AG10803 (cell line): ENCODE measurements around the gene NRK.
"Not testable (repeated sequence)": the region's sequence is repeated elsewhere in the genome, so short reads cannot be mapped to it uniquely, and the experiment has no call there.

Experiments used
- DNase-seq: peaks from one replicate; pipeline ENCODE4 v3.0.0; 2010; ENCODE audit warnings: low read depth
- H3K4me3 ChIP-seq: 2 replicates; pipeline ENCODE4 v1.5.1; 2011; ENCODE audit warnings: mild to moderate bottlenecking, low read length, control low read depth
- TF ChIP-seq, protein P1 (sequence below): conservative IDR thresholded peaks from 2 replicates; pipeline ENCODE4 v1.5.1; 2011; ENCODE audit warnings: mild to moderate bottlenecking, low read length, control low read depth, inconsistent platforms

Gene NRK

DNA sequence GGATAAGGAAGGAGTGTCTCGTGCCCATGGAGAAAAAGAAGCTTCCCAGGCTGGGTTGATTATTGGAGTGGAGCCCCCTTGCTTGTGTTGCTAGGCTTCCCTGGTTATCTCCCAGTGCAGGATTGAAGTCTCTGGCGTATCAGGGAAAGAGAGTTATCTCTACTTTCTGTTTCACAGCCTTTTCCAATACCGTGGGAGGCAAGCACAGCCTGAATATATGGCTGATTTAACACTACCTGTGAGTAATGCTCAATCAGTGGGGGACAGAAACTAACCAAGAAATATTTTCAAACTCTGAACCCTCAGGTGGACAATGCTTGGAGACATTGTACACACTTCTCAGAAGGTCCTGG, 151.0 kb downstream of the NRK start:
- no peak overlapping the region for H3K4me3 ChIP-seq
- DNase-seq = no peak
- TF ChIP-seq, protein P1, sequence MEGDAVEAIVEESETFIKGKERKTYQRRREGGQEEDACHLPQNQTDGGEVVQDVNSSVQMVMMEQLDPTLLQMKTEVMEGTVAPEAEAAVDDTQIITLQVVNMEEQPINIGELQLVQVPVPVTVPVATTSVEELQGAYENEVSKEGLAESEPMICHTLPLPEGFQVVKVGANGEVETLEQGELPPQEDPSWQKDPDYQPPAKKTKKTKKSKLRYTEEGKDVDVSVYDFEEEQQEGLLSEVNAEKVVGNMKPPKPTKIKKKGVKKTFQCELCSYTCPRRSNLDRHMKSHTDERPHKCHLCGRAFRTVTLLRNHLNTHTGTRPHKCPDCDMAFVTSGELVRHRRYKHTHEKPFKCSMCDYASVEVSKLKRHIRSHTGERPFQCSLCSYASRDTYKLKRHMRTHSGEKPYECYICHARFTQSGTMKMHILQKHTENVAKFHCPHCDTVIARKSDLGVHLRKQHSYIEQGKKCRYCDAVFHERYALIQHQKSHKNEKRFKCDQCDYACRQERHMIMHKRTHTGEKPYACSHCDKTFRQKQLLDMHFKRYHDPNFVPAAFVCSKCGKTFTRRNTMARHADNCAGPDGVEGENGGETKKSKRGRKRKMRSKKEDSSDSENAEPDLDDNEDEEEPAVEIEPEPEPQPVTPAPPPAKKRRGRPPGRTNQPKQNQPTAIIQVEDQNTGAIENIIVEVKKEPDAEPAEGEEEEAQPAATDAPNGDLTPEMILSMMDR = no peak

DNA sequence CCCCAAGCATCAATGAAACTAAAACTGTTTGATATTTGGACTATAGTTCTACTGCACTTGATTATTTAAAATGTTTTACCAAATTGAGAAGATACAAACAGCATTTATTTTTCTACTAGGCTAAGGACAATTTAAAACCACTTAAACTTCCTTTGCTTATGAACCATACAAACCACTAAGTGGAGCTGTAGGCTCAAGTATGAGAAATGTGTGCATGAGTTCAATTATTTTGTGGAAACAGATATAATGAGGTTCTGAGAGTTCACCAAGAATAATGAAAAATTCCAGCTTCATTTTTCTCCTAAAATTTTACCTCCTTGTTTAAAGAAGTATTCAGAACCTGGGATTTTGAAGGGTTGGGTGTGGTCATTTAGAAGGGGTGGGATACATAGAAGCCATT, 153.0 kb downstream of the NRK start:
- H3K4me3 ChIP-seq = no peak overlapping the region
- DNase-seq = no peak
- TF ChIP-seq, protein P1 = no peak

DNA sequence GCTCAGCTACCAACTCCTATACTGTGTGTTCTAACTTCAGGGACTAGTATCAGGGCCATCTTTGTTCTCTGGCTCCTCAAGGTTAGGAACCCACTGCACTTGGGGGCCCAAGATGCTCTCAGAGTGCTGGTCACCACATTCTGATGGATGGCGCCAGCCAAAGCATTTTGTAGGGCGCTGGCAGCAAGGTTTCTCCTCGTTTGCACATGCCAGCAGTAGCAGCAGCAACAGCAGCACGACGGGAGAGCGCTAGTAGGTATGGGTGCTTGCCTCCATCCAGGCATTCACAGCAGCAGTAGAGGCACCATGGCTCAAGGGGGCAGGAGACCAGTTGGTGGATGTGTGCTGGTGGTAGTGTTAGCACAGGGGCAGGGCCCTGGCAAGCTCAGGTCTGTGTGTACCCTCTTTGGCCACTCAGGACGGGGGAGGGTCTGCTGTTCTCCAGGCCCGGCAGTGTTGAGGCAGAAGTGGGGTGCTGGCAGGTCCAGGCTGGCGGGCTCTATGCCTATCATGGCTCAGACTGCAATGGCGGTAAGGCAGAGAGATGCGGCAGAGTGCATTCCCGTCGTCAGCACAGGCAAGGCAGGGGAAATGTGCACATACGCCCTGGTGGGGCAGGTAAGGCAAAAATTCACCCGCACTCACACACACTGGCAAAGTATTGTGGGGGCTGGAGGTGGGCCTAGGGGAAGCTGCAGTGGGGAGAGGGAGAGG, 159.6 kb downstream of the NRK start:
- TF ChIP-seq, protein P1 = no peak
- no peak for DNase-seq
- H3K4me3 ChIP-seq = no peak overlapping the region

DNA sequence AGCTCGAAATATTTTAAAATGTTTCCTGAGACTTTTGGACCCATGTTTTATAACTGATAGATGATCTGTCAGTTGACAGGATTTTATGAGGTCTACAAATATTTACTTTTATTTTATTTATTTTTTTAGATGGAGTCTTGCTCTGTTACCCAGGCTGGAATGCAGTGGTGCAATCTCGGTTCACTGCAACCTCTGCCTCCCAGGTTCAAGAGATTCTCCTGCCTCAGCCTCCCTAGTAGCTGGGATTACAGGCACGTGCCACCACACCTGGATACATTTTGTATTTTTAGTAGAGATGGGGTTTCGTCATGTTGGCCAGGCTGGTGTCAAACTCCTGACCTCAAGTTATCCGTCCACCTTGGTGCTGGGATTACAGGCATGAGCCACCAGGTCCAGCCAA, 166.1 kb downstream of the NRK start:
- H3K4me3 ChIP-seq, DNase-seq: not testable (repeated sequence)

DNA sequence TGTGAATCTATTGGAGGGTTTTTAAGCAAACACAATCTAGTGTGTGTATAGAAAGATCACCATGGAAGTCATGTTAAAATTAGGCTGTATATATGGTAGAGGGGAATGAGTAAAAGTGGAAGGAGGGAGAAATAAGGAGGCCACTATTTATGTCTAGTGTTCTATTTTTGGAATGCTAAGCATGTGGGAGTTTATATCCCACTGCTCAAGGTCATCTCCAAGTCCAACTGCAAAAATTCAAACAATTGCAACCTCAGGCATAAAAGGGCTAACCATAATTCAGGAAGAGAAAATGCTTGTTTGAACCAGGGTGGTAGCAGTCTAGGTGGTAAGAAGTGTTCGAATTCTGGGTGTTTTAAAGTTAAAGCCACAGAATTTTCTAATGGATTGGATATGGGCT, 177.0 kb downstream of the NRK start:
- TF ChIP-seq, protein P1 = no peak

DNA sequence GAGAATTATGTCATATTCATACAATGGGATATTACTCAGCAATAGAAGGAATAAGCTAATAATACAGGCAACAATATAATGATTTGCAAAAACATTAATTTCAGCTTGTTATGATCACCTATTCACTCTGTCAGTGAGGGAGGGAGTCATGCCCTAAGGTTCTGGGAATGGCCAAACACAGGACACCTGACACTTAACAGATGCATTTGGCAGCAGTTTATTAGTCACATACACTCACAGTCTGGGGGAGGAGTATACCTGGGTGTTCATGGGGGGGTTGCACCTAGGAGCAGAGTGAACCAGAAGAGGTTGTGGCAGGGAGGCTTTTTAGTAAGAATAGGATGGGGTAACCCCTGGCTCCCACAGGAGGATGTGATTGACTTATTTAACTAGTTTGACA, 177.9 kb downstream of the NRK start:
- TF ChIP-seq, protein P1 = no peak
- no peak for DNase-seq
- no peak overlapping the region for H3K4me3 ChIP-seq

More for the DNA sequence above, 177.0 kb downstream of the NRK start:
- H3K4me3 ChIP-seq = no peak overlapping the region
- no peak for DNase-seq

DNA sequence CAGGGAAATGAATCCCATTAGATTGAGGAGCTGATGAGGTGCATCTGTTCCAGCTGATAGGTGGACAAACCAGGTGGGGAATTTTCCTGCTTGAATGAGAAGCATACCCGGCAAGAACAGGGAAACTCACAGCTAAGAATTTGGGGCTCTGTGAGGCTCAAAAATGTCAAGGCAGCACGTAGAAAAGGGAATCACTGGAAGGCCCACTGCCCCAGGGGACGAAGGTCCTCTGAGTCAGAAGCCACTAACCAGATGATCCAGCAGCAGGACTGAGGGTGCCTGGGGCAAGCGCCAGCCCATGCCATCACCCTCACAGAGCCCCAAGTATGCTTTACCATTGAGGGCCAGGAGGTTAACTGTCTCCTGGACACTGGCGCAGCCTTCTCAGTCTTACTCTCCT, 178.3 kb downstream of the NRK start:
- H3K4me3 ChIP-seq, DNase-seq: not testable (repeated sequence)

DNA sequence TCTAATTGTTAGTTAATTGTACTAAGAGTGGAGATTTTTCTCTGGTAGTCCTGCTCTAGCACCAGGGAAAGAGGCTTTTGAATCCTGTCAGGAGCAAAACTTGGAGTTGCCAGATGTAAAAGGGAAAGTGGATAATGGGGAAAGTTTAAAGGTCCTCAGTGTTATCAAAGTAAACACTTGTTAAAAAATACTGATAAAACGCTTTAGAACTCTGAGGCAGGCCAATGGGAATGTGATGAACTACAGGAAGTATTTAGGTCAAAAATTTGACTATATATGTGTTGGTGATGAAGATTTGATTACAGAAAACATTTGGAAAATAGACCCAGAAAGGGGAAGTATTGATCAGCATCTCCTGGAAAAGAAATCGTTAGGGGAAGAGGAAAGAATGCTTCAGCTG, 183.3 kb downstream of the NRK start:
- TF ChIP-seq, protein P1 = no peak
- H3K4me3 ChIP-seq = no peak overlapping the region
- no peak for DNase-seq
